ENCODE measurements around the gene NCF4.

NCF4 gene

DNA sequence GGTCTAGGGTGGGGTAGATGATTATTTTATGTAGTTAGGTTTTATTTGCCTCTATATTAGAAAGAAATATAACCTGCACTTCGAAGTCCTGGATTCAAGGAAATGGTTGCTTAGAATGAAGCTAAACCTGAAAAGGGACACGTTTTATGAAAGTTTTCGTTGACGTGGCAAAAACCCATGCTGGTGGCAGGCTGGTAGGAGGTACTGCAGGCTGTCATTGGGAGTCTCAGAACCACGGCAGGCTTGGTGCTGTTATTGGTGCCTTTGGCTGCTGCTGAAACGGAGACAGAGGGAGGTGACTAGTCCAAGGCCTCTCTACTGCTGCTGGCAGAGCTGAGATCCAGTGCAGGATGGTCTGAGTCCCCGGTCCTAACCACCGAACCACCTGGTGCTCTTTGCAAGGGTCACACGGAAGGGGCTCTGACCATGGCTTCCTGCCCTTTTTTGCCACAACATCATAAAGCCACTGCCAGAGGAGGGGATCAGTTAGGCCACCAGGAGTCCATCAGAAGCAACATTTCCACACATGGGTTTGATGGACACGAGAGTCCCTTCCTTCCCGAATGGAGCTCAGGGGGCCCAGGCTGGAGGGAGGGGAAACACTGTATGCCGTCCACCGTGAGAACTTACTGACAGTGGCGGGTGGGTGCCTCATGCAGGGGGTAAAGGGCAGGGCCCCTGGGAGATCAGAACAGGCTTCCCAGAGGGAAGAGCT lies 66.1 kb downstream of the NCF4 start:
- no peak overlapping the region for H3K9ac ChIP-seq (ENCODE audit: low read depth in 1 of 2, low read length in 2 of 2)
- H3K27ac ChIP-seq (ENCODE audit: low read depth, low read length) = no peak overlapping the region
- H3K27me3 ChIP-seq (ENCODE audit: control insufficient read depth in 1 of 2, insufficient read depth in 2 of 2, low read length in 2 of 2) = no peaks in the 10 kb centered on the region
- no peak overlapping the region for H3K4me3 ChIP-seq (ENCODE audit: low read depth in 1 of 2, low read length in 2 of 2)
- peaks cover 0 to 8% of the 10 kb centered on the region in 2 donors for H3K36me3 ChIP-seq (ENCODE audit: control insufficient read depth in 1 of 2, insufficient read depth in 2 of 2, low read length in 2 of 2)
- H3K4me1 ChIP-seq (ENCODE audit: control insufficient read depth in 1 of 2, insufficient read depth in 2 of 2, low read length in 2 of 2) = peaks cover 0 to 8% of the 10 kb centered on the region in 2 donors
- no peaks in the 10 kb centered on the region for H3K9me3 ChIP-seq (ENCODE audit: control insufficient read depth in 1 of 2, low read length in 2 of 2)
